Activated CD4-positive, alpha-beta T cell treated with anti-CD3 and anti-CD28 coated beads, Interleukin-2, amount 50 U/mL, for 24 hours (primary cell): ENCODE results near the gene ATG14.
"Not testable (repeated sequence)": the region's sequence is repeated elsewhere in the genome, so short reads cannot be mapped to it uniquely, and the experiment has no call there.

Experiments
- DNase-seq, 2 donors: peaks; one replicate each; pipeline ENCODE4 v3.0.0-alpha.2; 2020; ENCODE audit warnings: low read depth in 1 of 2, low spot score in 1 of 2

The ATG14 gene

DNA sequence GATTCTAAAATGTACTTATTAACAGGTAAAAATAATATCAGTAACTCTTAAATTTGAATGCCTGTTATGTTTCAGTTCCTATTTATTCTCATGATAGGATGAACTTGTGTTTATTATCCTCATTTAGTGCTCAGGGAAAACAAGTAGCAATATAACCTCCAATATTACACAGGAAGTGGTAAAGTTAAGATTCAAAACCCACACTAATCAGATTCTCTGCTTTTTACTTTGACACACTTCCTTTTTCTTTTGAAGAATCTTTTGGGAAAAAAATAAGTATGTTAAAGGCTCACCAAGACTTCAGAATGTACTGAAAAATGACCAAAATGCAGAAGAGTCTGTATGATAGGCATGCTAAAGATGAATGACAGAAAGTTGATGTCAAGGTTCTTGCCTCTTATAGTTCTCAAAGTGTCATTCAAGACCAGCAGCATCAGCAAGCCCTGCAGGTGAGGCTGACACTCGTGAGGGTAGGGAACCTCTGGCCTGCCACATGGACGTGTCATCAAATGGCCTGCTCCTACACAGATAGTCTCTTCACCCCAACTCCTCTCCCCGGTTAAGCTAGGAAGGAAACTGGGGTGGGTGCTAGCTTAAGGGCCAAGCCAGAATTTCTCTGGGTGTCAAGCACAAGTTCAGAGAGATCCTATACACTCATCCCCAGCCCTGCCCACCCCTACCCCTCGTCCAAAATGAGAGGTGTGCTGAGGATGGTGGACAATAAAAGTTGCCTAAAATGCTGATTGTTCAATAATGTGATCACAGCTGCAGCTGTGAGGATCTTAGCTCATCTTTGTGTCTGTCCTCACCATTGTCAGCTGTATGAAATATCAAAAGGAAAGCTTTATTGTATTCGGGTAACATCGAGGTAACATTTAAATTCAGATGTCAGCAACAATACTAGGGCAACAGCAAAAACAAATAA, 22.5 kb upstream of the ATG14 start:
- DNase-seq = no peak

GRCh38 chr14:55432628-55433027, 21.0 kb upstream of the ATG14 start:
- no peak for DNase-seq

DNA sequence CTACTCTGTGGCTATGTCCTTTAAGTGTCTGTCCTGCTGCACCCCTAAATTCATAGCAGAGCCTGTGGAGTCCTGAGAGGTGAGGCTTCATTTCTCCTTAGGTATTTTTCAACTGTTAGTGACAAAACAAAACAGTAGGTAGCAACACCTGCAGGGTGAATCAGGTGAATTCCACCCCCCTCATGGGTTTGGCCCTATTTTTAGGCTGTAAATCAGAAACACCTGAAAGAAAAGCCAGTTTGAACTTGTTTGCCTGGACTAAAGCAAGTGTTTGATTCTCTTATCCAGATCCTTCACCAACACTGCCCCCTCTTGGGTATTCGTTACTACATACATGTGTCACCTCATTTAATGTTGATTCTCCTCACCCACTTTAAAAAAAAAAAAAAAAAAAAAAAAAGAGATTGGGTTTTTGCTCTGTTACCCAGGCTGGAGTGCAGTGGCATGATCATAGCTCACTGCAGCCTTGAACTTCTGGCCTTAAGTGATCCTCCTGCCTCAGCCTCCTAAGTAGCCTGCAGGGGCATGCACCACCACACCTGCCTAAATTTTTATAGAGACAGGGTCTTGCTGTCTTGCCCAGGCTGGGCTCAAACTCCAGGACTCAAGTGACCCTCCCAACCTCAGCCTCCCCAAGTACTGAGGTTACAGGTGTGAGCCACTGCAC, 18.5 kb upstream of the ATG14 start:
- DNase-seq = peak in 1 of 2 donors; percentile 57

- no peak for DNase-seq
Observed at GRCh38 chr14:55427439-55427838, 15.8 kb upstream of the ATG14 start.

DNA sequence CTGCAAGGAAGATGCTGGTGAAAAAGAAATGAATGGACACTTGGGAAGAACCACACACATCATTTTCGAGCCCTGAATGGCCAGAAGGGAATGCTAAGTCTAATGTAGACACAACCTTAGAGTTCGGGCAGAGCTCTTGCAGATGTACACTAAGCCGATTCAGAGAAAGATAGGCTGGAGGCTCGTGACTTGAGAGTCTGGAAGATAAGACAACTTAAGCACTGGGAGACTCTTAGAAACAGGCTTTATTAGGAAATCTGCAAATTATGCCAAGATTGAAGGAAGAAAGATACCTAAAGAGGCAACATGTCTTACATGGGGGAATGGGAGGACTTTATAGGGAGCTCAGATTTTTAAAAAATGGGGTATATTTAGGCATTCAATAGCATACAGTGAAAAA, 15.3 kb upstream of the ATG14 start:
- DNase-seq = no peak

GRCh38 chr14:55425091-55425490, 13.5 kb upstream of the ATG14 start:
- no peak for DNase-seq

- DNase-seq = no peak
Observed at GRCh38 chr14:55423969-55424368, 12.3 kb upstream of the ATG14 start.

DNA sequence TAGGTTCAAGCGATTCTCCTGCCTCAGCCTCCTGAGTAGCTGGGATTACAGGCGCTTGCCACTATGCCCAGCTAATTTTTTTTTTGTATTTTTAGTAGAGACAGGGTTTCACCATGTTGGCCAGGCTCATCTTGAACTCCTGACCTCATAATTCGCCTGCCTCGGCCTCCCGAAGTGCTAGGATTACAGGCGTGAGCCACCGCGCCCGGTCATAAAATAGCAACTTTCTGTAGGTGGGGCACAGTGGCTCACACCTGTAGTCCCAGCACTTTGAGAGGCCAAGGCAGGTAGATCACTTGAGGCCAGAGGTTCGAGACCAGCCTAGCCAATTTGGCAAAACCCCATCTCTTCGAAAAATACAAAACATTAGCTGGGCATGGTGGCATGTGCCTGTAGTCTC, 10.7 kb upstream of the ATG14 start:
- DNase-seq = not testable (repeated sequence)

GRCh38 chr14:55419663-55420062, 8.0 kb upstream of the ATG14 start:
- DNase-seq = no peak

GRCh38 chr14:55418411-55418810, 6.8 kb upstream of the ATG14 start:
- no peak for DNase-seq

- DNase-seq = no peak
Observed at GRCh38 chr14:55417955-55418354, 6.3 kb upstream of the ATG14 start.

- DNase-seq = no peak
Observed at GRCh38 chr14:55416866-55417265, 5.2 kb upstream of the ATG14 start.

DNA sequence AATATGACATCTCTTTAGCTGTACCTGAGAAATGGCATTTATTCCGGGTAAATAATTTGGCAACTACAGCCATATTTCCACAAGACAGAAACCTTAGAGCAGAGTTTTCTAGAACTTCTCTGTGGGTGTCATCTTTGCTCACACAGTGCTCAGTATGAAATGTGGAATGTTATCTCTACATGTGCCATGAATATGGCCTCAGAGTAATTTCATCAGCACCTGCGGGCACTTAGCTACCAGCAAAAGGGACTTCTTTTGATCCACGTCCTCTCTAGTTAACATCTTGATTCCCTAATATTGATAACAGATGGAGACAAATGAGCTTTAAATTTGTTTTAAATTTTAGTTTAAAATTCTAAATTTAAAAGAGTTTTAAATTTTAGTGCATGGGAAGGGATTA, 2.9 kb upstream of the ATG14 start:
- no peak for DNase-seq

GRCh38 chr14:55412676-55413075, 1.0 kb upstream of the ATG14 start:
- no peak for DNase-seq

- no peak for DNase-seq
Observed at GRCh38 chr14:55410876-55411275, 754 bp downstream of the ATG14 start.

DNA sequence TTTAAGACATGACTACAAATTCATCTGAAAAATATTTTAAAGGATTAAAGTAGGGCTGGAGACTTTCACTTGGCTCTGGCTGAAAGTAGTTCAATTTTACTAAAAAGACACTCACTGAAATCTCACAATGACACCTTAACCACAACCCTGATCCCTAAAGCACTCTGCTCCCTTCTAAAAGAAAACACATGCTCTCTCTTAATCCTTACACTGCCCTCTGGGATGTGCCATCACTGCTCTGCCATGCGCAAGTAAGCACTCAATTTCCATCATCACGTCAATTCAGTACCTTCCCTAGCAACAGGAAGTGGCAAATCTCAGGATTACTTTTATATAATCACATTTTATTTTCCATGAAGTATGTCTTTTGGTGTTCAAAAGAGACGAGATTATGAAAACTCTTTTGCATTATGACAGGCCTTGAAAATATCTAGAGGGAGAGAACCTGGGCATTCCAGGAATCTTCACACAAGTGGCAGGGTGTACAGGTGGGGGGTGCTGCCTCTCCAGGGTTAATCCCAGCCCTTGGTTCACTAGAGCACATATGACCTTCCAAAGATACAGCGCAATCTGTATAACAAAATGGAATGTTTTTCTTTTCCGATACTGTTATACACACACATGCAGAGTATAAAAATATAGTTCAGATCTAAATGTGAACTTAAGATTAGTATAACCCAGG, 7.3 kb downstream of the ATG14 start:
- no peak for DNase-seq

GRCh38 chr14:55401751-55402150, 9.9 kb downstream of the ATG14 start:
- no peak for DNase-seq

- no peak for DNase-seq
Observed at GRCh38 chr14:55399852-55400251, 11.8 kb downstream of the ATG14 start.

GRCh38 chr14:55399183-55399582, 12.4 kb downstream of the ATG14 start:
- DNase-seq = no peak

- DNase-seq = no peak
Observed at GRCh38 chr14:55398679-55399078, 13.0 kb downstream of the ATG14 start.

DNA sequence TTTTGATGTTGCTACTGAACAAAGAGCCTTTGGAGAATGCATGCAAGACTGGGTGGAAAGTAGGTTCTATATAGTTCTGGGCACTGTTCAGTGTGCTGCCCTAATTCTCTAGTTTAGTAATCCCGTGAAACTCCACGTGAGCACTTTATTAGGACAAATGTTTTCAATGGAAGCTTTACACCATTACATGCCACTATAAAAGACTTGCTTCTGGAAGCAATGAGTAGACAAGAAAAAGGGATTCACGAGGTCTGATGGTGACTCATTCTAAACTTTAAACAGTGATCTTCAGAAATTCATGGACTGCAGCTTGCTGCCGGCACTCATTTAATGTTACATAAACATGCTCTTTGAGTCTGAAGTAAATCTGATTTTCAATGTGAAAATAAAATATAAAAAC, 22.3 kb downstream of the ATG14 start:
- DNase-seq = no peak

GRCh38 chr14:55388160-55388559, 23.5 kb downstream of the ATG14 start:
- no peak for DNase-seq
